K562 (cell line): ENCODE results near the gene DOCK3. TPM values are rescaled to one million over a fixed set of nuclear protein-coding genes. Genes with fewer than 3 reads are reported as not detected.

Experiments
- ATAC-seq: fragments of 200-7000 bp; cut with Tn5 transposase; 3 replicates; pipeline ENCODE4 v1.9.1; 2020; ENCODE audit warnings: moderate library complexity
- BruUV-seq: library from RNA; stranded (reverse); fragments of 400-500 nt; replicated peaks from 2 replicates; lab custom pipeline; 2021; lab: Mats Ljungman, UMichigan
- CTCF ChIA-PET: fragments of 300-600 bp; formaldehyde crosslinking; extraction: SDS; loops from one replicate; lab custom pipeline; 2021; ENCODE audit warnings: low intra/inter-chr PET ratio; lab: Yijun Ruan, JAX
- POLR2A ChIA-PET: fragments of 300-600, 350-650 bp; sonication (Branson Sonifier 250); formaldehyde crosslinking; extraction: SDS; loops from one replicate; lab custom pipeline; 2021; ENCODE audit warnings: antibody characterized with exemption, inconsistent platforms; lab: Yijun Ruan, JAX
- DNase-seq, 4 experiments: peaks; one replicate each; pipeline versions ENCODE4 v3.0.0 to v3.0.0-alpha.2; 2011 to 2018; ENCODE audit warnings: low spot score in 3 of 4, mixed read lengths in 3 of 4; ENCODE audit errors: extremely low read depth in 1 of 4
- FAIRE-seq: peaks from 2 replicates; lab custom pipeline; 2011; peaks lifted over from hg19 to GRCh38; lab: Jason Lieb, UNC
- H2AFZ ChIP-seq: 2 replicates; pipeline ENCODE4 v1.6.0; 2011; ENCODE audit warnings: low read depth, low read length, control low read depth, inconsistent platforms
- H3K27ac ChIP-seq: fragments of 200-600 bp; 3 replicates; pipeline ENCODE4 v1.8.0; 2011; ENCODE audit warnings: low read depth, mild to moderate bottlenecking, control low read depth, inconsistent platforms, low read length, moderate library complexity, mixed read lengths; ENCODE audit errors: extremely low read depth
- H3K27me3 ChIP-seq, 2 experiments: fragments of 300-600 bp in 1 of 2; 2 replicates in 1 of 2; 3 replicates in 1 of 2; pipeline versions ENCODE4 v1.6.0 to v1.8.0; 2011; ENCODE audit warnings: inconsistent platforms in 2 of 2, low read length in 2 of 2, mild to moderate bottlenecking in 1 of 2, mixed read lengths in 1 of 2, moderate library complexity in 1 of 2; ENCODE audit not compliant: control insufficient read depth in 2 of 2, insufficient read depth in 2 of 2
- H3K36me3 ChIP-seq: fragments of 300-600 bp; 3 replicates; pipeline ENCODE4 v1.8.0; 2011; ENCODE audit warnings: mild to moderate bottlenecking, low read length, inconsistent platforms; ENCODE audit not compliant: control insufficient read depth, insufficient read depth
- H3K4me1 ChIP-seq, 2 experiments: fragments of 200-600 bp in 1 of 2; replicated peaks in 1 of 2; 2 replicates in 1 of 2; 3 replicates in 1 of 2; pipeline versions ENCODE4 v1.5.1 to v1.8.0; 2011; ENCODE audit warnings: inconsistent platforms in 2 of 2, low read length in 2 of 2, mild to moderate bottlenecking in 1 of 2, mixed read lengths in 1 of 2, moderate library complexity in 1 of 2; ENCODE audit not compliant: control insufficient read depth in 2 of 2, insufficient read depth in 2 of 2
- H3K4me2 ChIP-seq: 2 replicates; pipeline ENCODE4 v1.6.1; 2011; ENCODE audit warnings: low read length, control low read depth, inconsistent platforms, mixed read lengths; ENCODE audit not compliant: insufficient read depth
- H3K4me3 ChIP-seq: fragments of 200-600 bp; sonication (generic), shearing (Covaris generic); 2 replicates; pipeline ENCODE4 v1.5.1; 2016; ENCODE audit warnings: control low read depth, inconsistent platforms
- H3K79me2 ChIP-seq: fragments of 200-600 bp; 3 replicates; pipeline ENCODE4 v1.8.0; 2011; ENCODE audit warnings: low read length, inconsistent platforms; ENCODE audit not compliant: control insufficient read depth, insufficient read depth
- H3K9ac ChIP-seq, 2 experiments: 2 replicates each; pipeline versions ENCODE4 v1.6.0 to v1.6.1; 2011; ENCODE audit warnings: low read depth in 2 of 2, low read length in 2 of 2, control low read depth in 1 of 2, inconsistent platforms in 1 of 2, mild to moderate bottlenecking in 1 of 2, mixed read lengths in 1 of 2; ENCODE audit not compliant: insufficient read depth in 1 of 2
- H3K9me1 ChIP-seq: one replicate; pipeline ENCODE4 v1.6.0; 2011; ENCODE audit warnings: inconsistent platforms, mild to moderate bottlenecking, low read length, moderate library complexity; ENCODE audit not compliant: control insufficient read depth, insufficient read depth
- H3K9me3 ChIP-seq: replicated peaks from 2 replicates; pipeline ENCODE4 v1.5.1; 2011; ENCODE audit warnings: low read depth, low read length, inconsistent platforms; ENCODE audit not compliant: control insufficient read depth, insufficient read depth
- H4K20me1 ChIP-seq: replicated peaks from 2 replicates; pipeline ENCODE4 v1.6.1; 2011; ENCODE audit warnings: low read length, inconsistent platforms, mixed read lengths; ENCODE audit not compliant: control insufficient read depth, insufficient read depth
- CBX5 ChIP-seq: IDR thresholded peaks from 2 replicates; pipeline ENCODE4 v1.6.1; 2014; ENCODE audit warnings: low read depth, borderline replicate concordance
- DIDO1 ChIP-seq: fragments of 450-650 bp; IDR thresholded peaks from 2 replicates; pipeline ENCODE4 v1.6.1; 2016; ENCODE audit warnings: low read depth, missing biosample characterization, missing genetic modification characterization
- GMEB1 ChIP-seq: fragments of 250-450 bp; sonication (Bioruptor Pico); IDR thresholded peaks from 2 replicates; pipeline ENCODE4 v1.4.0; 2020; ENCODE audit warnings: mild to moderate bottlenecking
- HMGN3 ChIP-seq: IDR thresholded peaks from 2 replicates; pipeline ENCODE4 v1.6.1; 2011; ENCODE audit warnings: borderline replicate concordance, low read depth, mild to moderate bottlenecking, mixed read lengths, low read length; ENCODE audit not compliant: insufficient read length; ENCODE audit errors: extremely low read depth
- ILF3 ChIP-seq: fragments of 450-650 bp; IDR thresholded peaks from 2 replicates; pipeline ENCODE4 v1.6.1; 2018; ENCODE audit warnings: antibody characterized with exemption, mild to moderate bottlenecking, moderate library complexity, borderline replicate concordance
- IRF9 ChIP-seq: fragments of 450-650 bp; IDR thresholded peaks from 2 replicates; pipeline ENCODE4 v1.6.1; 2016; ENCODE audit warnings: missing biosample characterization, missing genetic modification characterization
- JUNB ChIP-seq: fragments of 450-650 bp; formaldehyde crosslinking; conservative IDR thresholded peaks from 2 replicates; pipeline ENCODE4 v1.4.0; 2020; ENCODE audit warnings: mild to moderate bottlenecking
- MTA1 ChIP-seq: fragments of 450-650 bp; IDR thresholded peaks from 2 replicates; pipeline ENCODE4 v1.6.1; 2017; ENCODE audit warnings: borderline replicate concordance
- NFXL1 ChIP-seq: fragments of 450-650 bp; formaldehyde crosslinking; IDR thresholded peaks from 2 replicates; pipeline ENCODE4 v1.4.0; 2021; ENCODE audit warnings: mild to moderate bottlenecking
- POLR2AphosphoS2 ChIP-seq: IDR thresholded peaks from 2 replicates; pipeline ENCODE4 v1.6.1; 2012; ENCODE audit warnings: low read length, improper control_type of control experiment
- PRDM10 ChIP-seq: fragments of 450-650 bp; IDR thresholded peaks from 2 replicates; pipeline ENCODE4 v1.6.1; 2018; ENCODE audit not compliant: partially characterized antibody
- RBBP5 ChIP-seq: fragments of 200-600 bp; sonication (generic); IDR thresholded peaks from 2 replicates; pipeline ENCODE4 v1.6.1; 2012; ENCODE audit warnings: borderline replicate concordance, mild to moderate bottlenecking, low read length, control low read depth, inconsistent platforms; ENCODE audit not compliant: insufficient read depth, poor library complexity, severe bottlenecking
- RNF2 ChIP-seq: sonication (generic); IDR thresholded peaks from 2 replicates; pipeline ENCODE4 v1.6.1; 2016
- WHSC1 ChIP-seq: IDR thresholded peaks from one replicate; pipeline ENCODE4 v1.6.1; 2012; ENCODE audit warnings: low read length, control low read depth, inconsistent platforms
- ZBTB12 ChIP-seq: fragments of 250-450 bp; sonication (Bioruptor Pico); IDR thresholded peaks from 2 replicates; pipeline ENCODE4 v1.4.0; 2020
- ZNF217 ChIP-seq: sonication (generic); formaldehyde crosslinking; IDR thresholded peaks from 2 replicates; pipeline ENCODE4 v1.8.0; 2022; ENCODE audit warnings: mild to moderate bottlenecking, missing genetic modification reagents
- WGBS: fragments of 100-300 bp; shearing (Covaris generic); methylation state at CpG from one replicate; pipeline ENCODE4 v1.1.6; 2016; ENCODE audit warnings: low coverage, mixed read lengths; ENCODE audit not compliant: insufficient coverage; ENCODE audit errors: missing lambda C conversion rate; 5-methylcytosine and 5-hydroxymethylcytosine counted together
- in situ Hi-C: fragments of 300-500 bp; cut with MboI; formaldehyde crosslinking; loops from 4 replicates; pipeline ENCODE4 v1.15.0; 2018; ENCODE audit warnings: inconsistent platforms, mixed read lengths
- intact Hi-C: fragments of 100-400 bp; cut with micrococcal nuclease; formaldehyde crosslinking; loops from 2 replicates; pipeline ENCODE4 v1.14.2; 2022
- polyA plus RNA-seq, 8 experiments: library from polyadenylated mRNA; depleted of rRNA in 4 of 8; stranded (reverse) in 5 of 8; unstranded in 3 of 8; fragments of >200 nt; fragmentation: Nextera tagmentation in 2 of 8; fragmentation: Illumina TruSeq in 1 of 8; extraction: Ambion mirVana in 2 of 8; extraction: Trizol in 1 of 8; gene quantifications; 2 replicates each; pipeline versions ENCODE4 v1.2.1 to v1.2.3, GENCODE V29; 2011 to 2014; ENCODE audit warnings: inconsistent platforms in 1 of 8, missing spikeins in 1 of 8
- total RNA-seq, 7 experiments: library from RNA; depleted of rRNA in 6 of 7; stranded (reverse); fragments of >200 nt in 6 of 7; fragmentation: Illumina TruSeq in 2 of 7; extraction: Trizol in 2 of 7; gene quantifications; 2 replicates each; pipeline versions ENCODE4 v1.2.1 to v1.2.3, GENCODE V29; 2011 to 2021; ENCODE audit warnings: low replicate concordance in 1 of 7

DOCK3 gene
- total and polyA plus RNA-seq, 9 of the 15 experiments (the other 6 are each of a cell fraction or from before 2014, with no cell fraction given), result under 0.01 to 0.03 (median 0.01) TPM; not detected in 4

- no TSS peak for BruUV-seq
- no peak for FAIRE-seq
These were observed 48.3 kb upstream of the DOCK3 start for GRCh38 chr3:50626401-50626800.

More at GRCh38 chr3:50626401-50626800, 48.3 kb upstream of the DOCK3 start:
- H3K4me1 ChIP-seq, result peaks cover 2 to 4% of the 10 kb centered on the region in 2 experiments; a peak in 3 of 5 replicates
- no peaks in the 10 kb centered on the region for H3K27me3 ChIP-seq
- H3K4me3 ChIP-seq, result no peak overlapping the region
- H3K9me3 ChIP-seq, result no peaks in the 10 kb centered on the region
- H3K9ac ChIP-seq, result no peak overlapping the region
- H3K79me2 ChIP-seq, result peaks cover 21% of the 10 kb centered on the region
- H4K20me1 ChIP-seq, result peaks cover 16% of the 10 kb centered on the region
- H3K4me2 ChIP-seq, result no peak overlapping the region
- DNase-seq, result no peak
- 83% methylated on average over 3 of the region's 3 CpGs for WGBS
- in situ Hi-C loops, result loop anchor here (25.0 kb wide), 1 partner anchor 1061 kb away; no protein-coding TSS in a partner anchor
- ATAC-seq, result no peak
- TF ChIP-seq WHSC1, result no peak
- no peak for TF ChIP-seq GMEB1 (CRISPR knock-in tag)
- no peak for TF ChIP-seq PRDM10
- no peak for TF ChIP-seq ZBTB12
- TF ChIP-seq POLR2AphosphoS2, result no peak
- TF ChIP-seq ILF3, result no peak
- no peak for TF ChIP-seq DIDO1 (tag)
- TF ChIP-seq RBBP5, result no peak
- TF ChIP-seq JUNB (CRISPR knock-in tag), result no peak
- no peak for TF ChIP-seq ZNF217 (CRISPR knock-in tag)
- TF ChIP-seq MTA1, result no peak
- no peak for TF ChIP-seq RNF2
- no peak for TF ChIP-seq HMGN3
- no peak for TF ChIP-seq IRF9 (tag)
- TF ChIP-seq CBX5, result no peak
- no peak for TF ChIP-seq NFXL1 (CRISPR knock-in tag)
- no peak overlapping the region for H3K27ac ChIP-seq
- intact Hi-C loops, result no loop called here
- ChIA-PET POLR2A (interaction anchor here (0.6 kb wide), 2 partner anchors 73 to 108 kb away, joined by 3 to 4 read pairs; no protein-coding TSS in a partner anchor), CTCF (no interaction called here)
- no peak overlapping the region for H2AFZ ChIP-seq
- H3K9me1 ChIP-seq, result no peaks in the 10 kb centered on the region
- peaks cover 49% of the 10 kb centered on the region; the same call in 2 of the 3 replicates for H3K36me3 ChIP-seq
